BE2C (cell line): ENCODE measurements around the gene MOCS3.

Experiments
- DNase-seq: peaks from one replicate; pipeline ENCODE4 v3.0.0-alpha.2; 2020
- H3K27me3 ChIP-seq: fragments of 250-450 bp; sonication (Bioruptor Pico); 2 replicates; pipeline ENCODE4 v1.5.1; 2020; ENCODE audit warnings: mild to moderate bottlenecking
- H3K36me3 ChIP-seq: fragments of 250-450 bp; sonication (Bioruptor Pico); 2 replicates; pipeline ENCODE4 v1.5.1; 2020; ENCODE audit warnings: mild to moderate bottlenecking
- H3K4me1 ChIP-seq: fragments of 250-450 bp; sonication (Bioruptor Pico); 2 replicates; pipeline ENCODE4 v1.5.1; 2020
- H3K4me3 ChIP-seq: 2 replicates; pipeline ENCODE4 v1.5.1; 2011; ENCODE audit warnings: low read depth, low read length
- H3K9me3 ChIP-seq: fragments of 250-450 bp; sonication (Bioruptor Pico); 2 replicates; pipeline ENCODE4 v1.5.1; 2020
- TF ChIP-seq, protein P1 (sequence below): IDR thresholded peaks from 2 replicates; pipeline ENCODE4 v1.5.1; 2012; ENCODE audit warnings: mild to moderate bottlenecking, low read depth, low read length

The MOCS3 gene

DNA sequence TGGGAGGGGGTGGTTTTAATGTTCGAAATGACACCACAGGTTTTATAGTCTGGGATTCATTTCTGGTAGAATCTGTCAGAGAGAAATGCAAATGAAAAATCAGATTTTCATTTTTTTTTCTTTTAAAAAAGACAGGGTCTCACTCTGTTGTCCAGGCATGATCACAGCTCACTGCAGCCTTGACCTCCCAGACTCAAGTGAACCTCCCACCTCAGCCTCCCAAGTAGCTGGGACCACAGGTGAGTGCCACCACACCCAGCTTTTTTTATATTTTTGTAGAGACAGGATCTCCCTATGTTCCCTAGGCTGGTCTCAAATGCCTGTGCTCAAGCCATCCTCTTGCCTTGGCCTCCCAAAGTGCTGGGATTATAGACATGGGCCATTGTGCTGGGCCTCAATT lies 25.0 kb upstream of the MOCS3 start:
- H3K36me3 ChIP-seq = peaks cover 30% of the 10 kb centered on the region
- H3K9me3 ChIP-seq = no peaks in the 10 kb centered on the region
- no peak overlapping the region for H3K4me3 ChIP-seq
- TF ChIP-seq, protein P1, sequence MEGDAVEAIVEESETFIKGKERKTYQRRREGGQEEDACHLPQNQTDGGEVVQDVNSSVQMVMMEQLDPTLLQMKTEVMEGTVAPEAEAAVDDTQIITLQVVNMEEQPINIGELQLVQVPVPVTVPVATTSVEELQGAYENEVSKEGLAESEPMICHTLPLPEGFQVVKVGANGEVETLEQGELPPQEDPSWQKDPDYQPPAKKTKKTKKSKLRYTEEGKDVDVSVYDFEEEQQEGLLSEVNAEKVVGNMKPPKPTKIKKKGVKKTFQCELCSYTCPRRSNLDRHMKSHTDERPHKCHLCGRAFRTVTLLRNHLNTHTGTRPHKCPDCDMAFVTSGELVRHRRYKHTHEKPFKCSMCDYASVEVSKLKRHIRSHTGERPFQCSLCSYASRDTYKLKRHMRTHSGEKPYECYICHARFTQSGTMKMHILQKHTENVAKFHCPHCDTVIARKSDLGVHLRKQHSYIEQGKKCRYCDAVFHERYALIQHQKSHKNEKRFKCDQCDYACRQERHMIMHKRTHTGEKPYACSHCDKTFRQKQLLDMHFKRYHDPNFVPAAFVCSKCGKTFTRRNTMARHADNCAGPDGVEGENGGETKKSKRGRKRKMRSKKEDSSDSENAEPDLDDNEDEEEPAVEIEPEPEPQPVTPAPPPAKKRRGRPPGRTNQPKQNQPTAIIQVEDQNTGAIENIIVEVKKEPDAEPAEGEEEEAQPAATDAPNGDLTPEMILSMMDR = no peak
- DNase-seq = no peak
- H3K27me3 ChIP-seq = no peaks in the 10 kb centered on the region
- no peaks in the 10 kb centered on the region for H3K4me1 ChIP-seq

DNA sequence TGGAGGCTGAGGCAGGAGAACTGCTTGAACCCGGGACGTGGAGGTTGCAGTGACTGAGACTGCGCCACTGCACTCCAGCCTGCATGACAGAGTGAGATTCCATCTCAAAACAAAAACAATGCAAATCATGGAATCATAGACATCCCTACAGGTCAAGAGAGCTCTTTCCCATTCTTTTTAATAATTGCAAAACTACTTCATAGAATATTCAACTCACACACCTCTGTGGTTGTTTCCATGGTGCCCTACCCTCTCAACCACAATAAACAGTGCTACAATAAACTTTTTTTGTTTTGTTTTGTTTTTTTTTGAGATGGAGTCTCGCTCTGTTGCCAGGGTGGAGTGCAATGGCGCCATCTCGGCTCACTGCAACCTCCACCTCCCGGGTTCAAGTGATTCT lies 15.5 kb upstream of the MOCS3 start:
- no peak for DNase-seq
- no peak overlapping the region for H3K4me3 ChIP-seq
- no peaks in the 10 kb centered on the region for H3K4me1 ChIP-seq
- H3K36me3 ChIP-seq = peaks cover 80% of the 10 kb centered on the region
- TF ChIP-seq, protein P1 = no peak
- no peaks in the 10 kb centered on the region for H3K27me3 ChIP-seq
- no peaks in the 10 kb centered on the region for H3K9me3 ChIP-seq

DNA sequence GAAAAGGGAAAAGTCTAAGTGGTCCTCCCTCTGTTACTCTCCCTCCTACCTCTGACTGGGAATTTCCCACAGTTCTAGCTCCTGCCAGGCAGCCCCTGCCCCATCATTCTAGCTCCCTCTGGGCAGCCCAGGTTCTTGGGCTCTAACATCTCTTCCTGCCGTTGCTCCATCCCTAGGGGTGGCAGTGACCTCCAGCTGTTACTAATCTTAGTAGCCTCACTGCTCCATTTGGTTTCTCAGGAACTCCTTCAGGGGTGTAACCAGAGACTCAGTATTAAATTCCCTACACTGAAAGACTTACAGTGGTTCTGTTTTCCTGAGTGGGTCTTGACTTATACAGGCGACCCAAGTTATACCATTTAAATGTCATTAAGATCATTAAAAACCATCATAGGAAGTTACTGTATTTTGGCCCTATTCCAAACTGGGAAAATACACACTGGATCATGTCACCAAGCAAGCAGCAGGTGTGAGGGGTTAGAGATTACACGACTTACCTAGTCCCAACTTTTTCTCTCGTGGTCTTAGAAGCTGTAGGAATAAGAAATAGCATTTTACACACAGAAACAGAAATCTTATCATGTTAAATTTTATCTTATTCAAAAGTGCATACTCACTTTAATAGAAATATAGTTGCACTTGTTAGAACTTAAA lies 10.4 kb upstream of the MOCS3 start:
- Histone ChIP-seq H3K27me3 (no peaks in the 10 kb centered on the region), H3K4me1 (no peaks in the 10 kb centered on the region), H3K36me3 (peaks cover 89% of the 10 kb centered on the region), H3K9me3 (no peaks in the 10 kb centered on the region), H3K4me3 (no peak overlapping the region)
- DNase-seq = no peak
- TF ChIP-seq, protein P1 = no peak

DNA sequence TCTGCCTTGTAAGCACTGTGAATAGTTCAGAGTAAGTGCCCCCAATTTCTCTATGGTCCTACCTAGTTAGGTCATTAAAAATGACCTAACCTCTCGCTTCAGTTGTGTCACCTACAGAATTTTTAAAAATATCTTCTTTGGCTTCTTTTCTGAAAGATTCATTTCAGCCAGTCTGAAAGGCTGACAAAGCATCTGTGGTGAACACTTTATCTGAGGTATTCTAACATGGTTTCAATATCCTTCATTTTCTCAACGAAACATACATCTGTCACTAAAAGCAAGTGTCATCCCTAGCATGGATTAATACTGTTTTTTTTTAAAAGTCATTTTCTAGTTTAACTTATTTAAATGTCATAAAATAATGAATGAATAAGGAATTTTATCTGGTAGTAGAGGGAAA lies 5.4 kb upstream of the MOCS3 start:
- H3K27me3 ChIP-seq = no peaks in the 10 kb centered on the region
- H3K9me3 ChIP-seq = no peaks in the 10 kb centered on the region
- peaks cover 61% of the 10 kb centered on the region for H3K36me3 ChIP-seq
- DNase-seq = no peak
- no peaks in the 10 kb centered on the region for H3K4me1 ChIP-seq
- no peak overlapping the region for H3K4me3 ChIP-seq
- TF ChIP-seq, protein P1 = no peak

DNA sequence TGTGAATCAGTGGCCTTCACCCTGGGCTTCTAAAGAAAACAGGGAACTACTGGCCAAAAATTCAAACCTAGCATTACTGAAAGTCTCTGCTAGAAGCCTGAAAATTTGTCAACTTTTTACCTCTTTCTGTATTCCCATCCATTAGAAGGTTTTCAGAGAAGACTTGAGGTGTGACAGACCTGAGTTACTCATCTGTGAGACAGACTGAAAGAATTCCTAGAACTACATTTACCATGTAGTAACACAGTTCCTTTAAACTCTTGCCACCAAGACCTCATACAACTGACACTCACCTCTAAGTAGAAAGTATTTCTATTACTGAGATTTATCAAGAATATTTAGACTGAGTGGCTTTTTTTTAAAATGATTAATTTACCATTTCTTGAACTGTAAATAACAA lies 4.8 kb upstream of the MOCS3 start:
- TF ChIP-seq, protein P1 = no peak
- Histone ChIP-seq H3K36me3 (peaks cover 55% of the 10 kb centered on the region), H3K4me3 (no peak overlapping the region), H3K27me3 (no peaks in the 10 kb centered on the region), H3K9me3 (no peaks in the 10 kb centered on the region), H3K4me1 (no peaks in the 10 kb centered on the region)
- DNase-seq = no peak

DNA sequence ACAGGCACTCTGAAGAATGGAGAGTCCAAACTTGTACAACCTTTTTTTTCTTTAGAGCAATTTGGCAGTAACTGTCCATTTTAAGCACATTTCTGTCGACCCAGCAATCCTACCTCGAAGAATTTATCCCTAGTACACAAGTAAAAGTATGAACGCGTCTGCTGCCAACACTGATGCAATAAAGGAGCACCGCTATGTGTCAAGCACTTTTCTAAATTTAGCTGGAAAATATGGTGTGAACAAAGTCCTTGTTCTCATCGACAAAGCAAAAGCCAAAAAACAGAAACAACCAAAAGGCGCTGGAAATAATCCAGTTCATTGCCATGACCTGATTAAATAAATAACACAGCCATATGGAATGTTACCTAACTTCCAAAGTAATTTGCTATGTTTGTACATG lies 1.3 kb upstream of the MOCS3 start:
- Histone ChIP-seq H3K27me3 (no peaks in the 10 kb centered on the region), H3K4me1 (no peaks in the 10 kb centered on the region; the same call in 1 of the 2 replicates), H3K4me3 (peak overlapping the region; percentile 92), H3K9me3 (no peaks in the 10 kb centered on the region), H3K36me3 (peaks cover 32% of the 10 kb centered on the region)
- DNase-seq = no peak
- TF ChIP-seq, protein P1 = no peak
